ENCODE measurements around the gene ZFP36L1. TPM values are rescaled to one million over a fixed set of nuclear protein-coding genes. Genes with fewer than 3 reads are reported as not detected.

Gene ZFP36L1
- total and polyA plus RNA-seq, 2 of the 13 experiments (the other 11 are each of a cell fraction or from before 2014, with no cell fraction given) = 7.4 to 10.2 TPM

Other genes with a start within 250 kb of the ZFP36L1 start
- gene ACTN1, start 186.2 kb upstream of the ZFP36L1 start, total RNA-seq (2016; rRNA removed; fragmentation: Illumina TruSeq; extraction: Trizol) = 58.6 and 62.4 TPM in 2 replicates
- gene ACTN1, start 186.2 kb upstream of the ZFP36L1 start, polyA plus RNA-seq (2011; rRNA removed) = 152 and 162 TPM in 2 replicates

Data from HepG2 (cell line).